Heart left ventricle (tissue), 16 donors: ENCODE results near the gene CELF2. TPM values are rescaled to one million over a fixed set of nuclear protein-coding genes. Genes with fewer than 3 reads are reported as not detected.
A peak's percentile ranks its signal among the peaks of the same experiment; 100 is the strongest.

Experiments
- ATAC-seq, 4 donors: fragments of 200-7000 bp; cut with Tn5 transposase; one replicate each; pipeline ENCODE4 v1.9.1; 2020 to 2022; ENCODE audit warnings: moderate library complexity in 4 of 4, mild to moderate bottlenecking in 3 of 4, moderate number of reproducible peaks in 1 of 4
- DNase-seq, 5 donors: peaks; one replicate each; pipeline ENCODE4 v3.0.0-alpha.2; 2020
- H3K27ac ChIP-seq, 12 donors: fragments of 200-600 bp; sonication (generic) in 4 of 12; one replicate each; pipeline versions ENCODE4 v1.5.0 to v1.8.0; 2016 to 2022; ENCODE audit warnings: mild to moderate bottlenecking in 2 of 12
- H3K27me3 ChIP-seq, 9 donors: fragments of 200-600 bp; sonication (generic) in 2 of 9; one replicate each; pipeline versions ENCODE4 v1.5.1 to v1.8.0; 2016 to 2022; ENCODE audit warnings: mild to moderate bottlenecking in 3 of 9
- H3K36me3 ChIP-seq, 9 donors: fragments of 200-600 bp; sonication (generic) in 2 of 9; one replicate each; pipeline versions ENCODE4 v1.5.0 to v1.8.0; 2018 to 2022; ENCODE audit warnings: mild to moderate bottlenecking in 2 of 9
- H3K4me1 ChIP-seq, 12 donors: fragments of 200-600 bp; sonication (generic) in 4 of 12; one replicate each; pipeline versions ENCODE4 v1.5.0 to v1.8.0; 2016 to 2022; ENCODE audit warnings: mild to moderate bottlenecking in 3 of 12
- H3K4me3 ChIP-seq, 12 donors: fragments of 200-600 bp; sonication (generic) in 4 of 12; one replicate each; pipeline versions ENCODE4 v1.5.0 to v1.8.0; 2017 to 2022; ENCODE audit warnings: mild to moderate bottlenecking in 9 of 12, moderate library complexity in 4 of 12
- H3K9me3 ChIP-seq, 12 donors: fragments of 200-600 bp; sonication (generic) in 4 of 12; one replicate each; pipeline versions ENCODE4 v1.5.0 to v1.8.0; 2016 to 2022; ENCODE audit warnings: mild to moderate bottlenecking in 1 of 12
- POLR2A ChIP-seq, 2 donors: fragments of 450-650 bp; IDR thresholded peaks; one replicate each; pipeline ENCODE4 v1.6.1; 2017; ENCODE audit warnings: antibody characterized with exemption in 2 of 2, mild to moderate bottlenecking in 2 of 2, moderate library complexity in 2 of 2
- WGBS, 4 donors: extraction: QIAGEN DNeasy Blood & Tissue Kit in 2 of 4; methylation state at CpG; one replicate each; pipeline versions ENCODE4 v1.1.5 to v1.1.7; 2013 to 2018; 5-methylcytosine and 5-hydroxymethylcytosine counted together
- intact Hi-C, 10 donors: fragments of 100-400 bp; cut with DNase I; formaldehyde crosslinking; loops; one replicate each; pipeline versions ENCODE4 v1.11.1 to v1.14.2; 2022
- polyA plus RNA-seq, 2 donors: library from polyadenylated mRNA; stranded (reverse); fragments of 200-250 nt; gene quantifications; one replicate each; pipeline ENCODE4 v1.2.3, GENCODE V29; 2013
- total RNA-seq, 9 donors: library from RNA; depleted of rRNA in 2 of 9; stranded (reverse); fragments of >200 nt in 2 of 9; fragmentation: NEBNext Ultra II Directional in 3 of 9; extraction: Animal tissue kit (Norgen Biotek cat#: 25700) in 3 of 9; gene quantifications; one replicate each; pipeline versions ENCODE4 v1.1.0 to v1.2.4, GENCODE V29; 2016 to 2023
- TF ChIP-seq, protein P1 (sequence below), 12 donors: fragments of 200-600 bp; sonication (generic) in 4 of 12; IDR thresholded peaks; one replicate each; pipeline versions ENCODE4 v1.5.0 to v1.8.0; 2018 to 2022; ENCODE audit warnings: antibody characterized with exemption in 12 of 12, mild to moderate bottlenecking in 5 of 12
- donor health status: ischemic (EF 13 %, LVEDD 7.1; RV severe dilation, severe dysfunction).
- donor health status: healthy with polysubstance abuse.
- donor health status: DM: no; HTN: yes; CAD: no.
- donor health status: DM: no; HTN: no; CAD: no.
- donor health status: ischemic (EF 25% LVEDD 6.9; RV normal size, moderate dysfunction).
- donor health status: ischemic (EF 25% LVEDD 5.7; RV mildly dilated, moderate dysfunction).
- donor health status: healthy.
- donor health status: DM: yes; HTN: yes; CAD: no.
- donor health status: ischemic (EF 35%, LVEDD 5.7; RV mildly dilated, moderate dysfunction).
- donor health status: nonischemic (EF 11% LVEDD 7.7; RV severe dilation, severe dysfunction).
- donor health status: DM: yes; HTN: yes; CAD: no.
- donor health status: PGD.
- donor health status: ischemic (EF 29% LVEDD 5.4; RV normal size, mild dysfunction).
- donor health status: nonischemic (EF 23%, LVEDD 6.1; RV moderate dilation, normal function).

Gene CELF2
- total and polyA plus RNA-seq, 11 donors: 14.2 to 103 (median 67.1) TPM

DNA sequence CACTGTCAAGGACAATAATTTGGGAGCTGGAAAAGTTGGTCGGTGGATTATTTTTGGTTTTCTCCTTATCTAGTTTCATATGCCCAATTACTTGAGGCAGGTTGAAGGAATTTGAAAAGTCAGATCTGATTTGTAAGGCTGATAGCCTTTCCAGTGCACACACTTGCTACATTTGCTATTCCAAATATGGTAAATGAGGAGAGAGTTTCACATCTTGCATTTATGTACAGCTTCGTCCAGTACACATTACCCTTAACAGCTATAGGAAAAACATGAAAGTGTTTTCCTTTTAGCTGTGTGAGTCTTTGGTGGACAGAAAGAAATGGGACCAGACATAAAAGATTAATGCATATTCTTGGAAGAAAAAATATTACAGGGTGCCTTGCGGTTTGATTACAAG is 201.8 kb downstream of the CELF2 start:
- no peak for ATAC-seq
- no peak overlapping the region for H3K4me3 ChIP-seq
- no peak for DNase-seq
- H3K4me1 ChIP-seq: peaks cover 0 to 37% (median 8%) of the 10 kb centered on the region in 12 donors
- H3K27me3 ChIP-seq: no peaks in the 10 kb centered on the region
- intact Hi-C loops: no loop called here
- WGBS, 4 donors: 84 to 89% (median 88%) methylated on average over 3 of the region's 3 CpGs
- TF ChIP-seq, protein P1, sequence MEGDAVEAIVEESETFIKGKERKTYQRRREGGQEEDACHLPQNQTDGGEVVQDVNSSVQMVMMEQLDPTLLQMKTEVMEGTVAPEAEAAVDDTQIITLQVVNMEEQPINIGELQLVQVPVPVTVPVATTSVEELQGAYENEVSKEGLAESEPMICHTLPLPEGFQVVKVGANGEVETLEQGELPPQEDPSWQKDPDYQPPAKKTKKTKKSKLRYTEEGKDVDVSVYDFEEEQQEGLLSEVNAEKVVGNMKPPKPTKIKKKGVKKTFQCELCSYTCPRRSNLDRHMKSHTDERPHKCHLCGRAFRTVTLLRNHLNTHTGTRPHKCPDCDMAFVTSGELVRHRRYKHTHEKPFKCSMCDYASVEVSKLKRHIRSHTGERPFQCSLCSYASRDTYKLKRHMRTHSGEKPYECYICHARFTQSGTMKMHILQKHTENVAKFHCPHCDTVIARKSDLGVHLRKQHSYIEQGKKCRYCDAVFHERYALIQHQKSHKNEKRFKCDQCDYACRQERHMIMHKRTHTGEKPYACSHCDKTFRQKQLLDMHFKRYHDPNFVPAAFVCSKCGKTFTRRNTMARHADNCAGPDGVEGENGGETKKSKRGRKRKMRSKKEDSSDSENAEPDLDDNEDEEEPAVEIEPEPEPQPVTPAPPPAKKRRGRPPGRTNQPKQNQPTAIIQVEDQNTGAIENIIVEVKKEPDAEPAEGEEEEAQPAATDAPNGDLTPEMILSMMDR (IDR thresholded peaks at IDR 0.05): no peak
- TF ChIP-seq POLR2A (IDR thresholded peaks at IDR 0.05): no peak
- H3K9me3 ChIP-seq: no peaks in the 10 kb centered on the region
- H3K36me3 ChIP-seq: peaks cover 0 to 53% (median 0%) of the 10 kb centered on the region in 9 donors
- no peak overlapping the region for H3K27ac ChIP-seq

- H3K4me3 ChIP-seq: no peak overlapping the region
- intact Hi-C loops: loop anchor here in 1 of 10 donors (5.0 kb wide), 1 partner anchor 39 kb away; no protein-coding TSS in a partner anchor
- peak overlapping the region in 1 of 12 donors; percentile 15 for H3K27ac ChIP-seq
- H3K4me1 ChIP-seq: peaks cover 0 to 58% (median 24%) of the 10 kb centered on the region in 12 donors
- no peaks in the 10 kb centered on the region for H3K27me3 ChIP-seq
- DNase-seq: no peak
- peaks cover 0 to 57% (median 0%) of the 10 kb centered on the region in 9 donors for H3K36me3 ChIP-seq
- no peak for TF ChIP-seq POLR2A (IDR thresholded peaks at IDR 0.05)
- TF ChIP-seq, protein P1 (IDR thresholded peaks at IDR 0.05): no peak
- no peak for ATAC-seq
- WGBS, 4 donors: 79 to 89% (median 81%) methylated on average over 9 of the region's 9 CpGs
- H3K9me3 ChIP-seq: no peaks in the 10 kb centered on the region
These were observed 205.4 kb downstream of the CELF2 start for GRCh38 chr10:11223081-11223480.

DNA sequence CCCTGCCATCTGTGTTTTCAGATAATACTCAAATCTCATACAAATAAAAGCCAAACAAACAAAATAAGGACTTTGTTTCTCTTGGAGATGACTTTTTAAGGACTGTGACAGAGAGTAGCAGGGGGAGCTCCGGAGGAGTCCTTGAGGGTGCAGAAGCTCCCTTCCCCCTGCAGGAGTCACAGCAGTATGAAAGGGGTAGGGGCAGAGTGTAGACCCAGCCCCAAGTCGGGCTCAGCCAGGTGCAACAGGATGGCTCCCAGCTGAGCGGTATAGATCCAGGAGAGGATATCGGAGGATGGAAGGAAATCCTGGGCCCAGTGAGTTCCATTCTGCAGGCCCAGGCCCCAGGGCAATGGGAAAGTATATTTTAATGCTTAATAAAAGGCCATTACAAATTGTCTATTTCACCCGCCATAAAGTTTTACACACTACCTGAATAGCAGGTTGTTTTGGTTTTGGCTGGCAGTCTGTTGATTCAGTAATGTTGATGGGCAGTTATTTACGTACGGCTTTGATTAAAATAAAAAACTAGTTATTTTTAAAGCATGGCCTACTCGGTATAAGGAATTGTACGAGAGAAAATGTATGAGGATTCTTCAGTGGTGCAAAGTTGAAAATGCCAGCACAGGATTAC is 206.0 kb downstream of the CELF2 start:
- Histone ChIP-seq H3K4me1 (peaks cover 0 to 58% (median 24%) of the 10 kb centered on the region in 12 donors), H3K9me3 (no peaks in the 10 kb centered on the region), H3K27ac (peak overlapping the region in 4 of 12 donors; percentile 15 to 65 (median 51)), H3K36me3 (peaks cover 0 to 52% (median 0%) of the 10 kb centered on the region in 9 donors), H3K4me3 (no peak overlapping the region), H3K27me3 (no peaks in the 10 kb centered on the region)
- no peak for DNase-seq
- intact Hi-C loops: loop anchor here in 1 of 10 donors (5.0 kb wide), 1 partner anchor 39 kb away; no protein-coding TSS in a partner anchor
- no peak for TF ChIP-seq POLR2A (IDR thresholded peaks at IDR 0.05)
- TF ChIP-seq, protein P1 (IDR thresholded peaks at IDR 0.05): no peak
- WGBS, 4 donors: 84 to 85% (median 85%) methylated on average over 9 of the region's 9 CpGs
- ATAC-seq: no peak

DNA sequence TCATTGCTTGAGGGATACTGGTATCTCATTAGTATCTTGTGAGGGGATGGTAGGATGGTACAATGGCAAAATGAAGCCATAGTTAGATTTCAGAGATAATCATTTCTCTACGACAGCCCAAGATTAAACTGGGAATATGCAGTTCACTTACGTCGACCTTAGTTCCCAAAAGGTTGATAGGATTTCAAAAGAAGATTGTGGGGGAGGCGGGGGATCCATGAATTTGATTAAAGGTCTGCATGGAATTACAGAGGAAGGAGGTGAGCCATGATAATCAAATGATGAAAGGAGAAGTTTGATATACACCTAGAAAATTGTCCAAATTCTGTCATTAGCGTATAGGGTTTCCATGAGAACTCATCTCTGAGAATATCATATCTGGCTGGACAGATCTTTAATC is 206.6 kb downstream of the CELF2 start:
- 83 to 92% (median 89%) methylated on average over 5 of the region's 5 CpGs for WGBS, 4 donors
- peaks cover 0 to 45% (median 0%) of the 10 kb centered on the region in 9 donors for H3K36me3 ChIP-seq
- peak overlapping the region in 9 of 12 donors; percentile 21 to 81 (median 53) for H3K27ac ChIP-seq
- H3K4me3 ChIP-seq: no peak overlapping the region
- H3K27me3 ChIP-seq: no peaks in the 10 kb centered on the region
- ATAC-seq (no peak), DNase-seq (no peak)
- intact Hi-C loops: loop anchor here in 1 of 10 donors (5.0 kb wide), 1 partner anchor 38 kb away; no protein-coding TSS in a partner anchor
- H3K9me3 ChIP-seq: no peaks in the 10 kb centered on the region
- no peak for TF ChIP-seq POLR2A (IDR thresholded peaks at IDR 0.05)
- TF ChIP-seq, protein P1 (IDR thresholded peaks at IDR 0.05): no peak
- H3K4me1 ChIP-seq: peaks cover 0 to 62% (median 26%) of the 10 kb centered on the region in 12 donors
